ENCODE results near the gene CNEP1R1.

DNA sequence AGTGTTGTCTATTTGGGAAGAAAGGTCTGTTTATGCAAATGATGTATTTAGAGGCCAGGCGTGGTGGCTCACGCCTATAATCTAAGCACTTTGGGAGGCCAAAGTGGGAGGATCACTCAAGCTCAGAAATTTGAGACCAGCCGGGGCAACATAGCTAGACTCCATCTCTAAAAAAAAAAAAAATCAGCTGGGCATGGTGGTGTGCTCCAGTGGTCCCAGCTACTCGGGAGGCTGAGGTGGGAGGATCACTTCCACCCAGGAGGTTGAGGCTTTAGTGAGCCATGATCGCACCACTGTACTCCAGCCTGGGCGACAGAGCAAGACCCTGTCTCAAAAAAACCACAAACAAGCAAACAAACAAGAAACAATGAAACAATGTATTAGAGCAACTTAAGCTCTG, 21.8 kb downstream of the CNEP1R1 start:
- TF ChIP-seq EZH2phosphoT487 (IDR thresholded peaks at IDR 0.05; ENCODE audit: unreplicated experiment) (no peak), POLR2AphosphoS5 (IDR thresholded peaks at IDR 0.05; ENCODE audit: low read depth) (no peak), EZH2 (IDR thresholded peaks at IDR 0.05; ENCODE audit: low read depth, unreplicated experiment) (no peak), CREB1 (CRISPR knock-in tag; IDR thresholded peaks at IDR 0.05; ENCODE audit: low read depth) (no peak), STAT1 (IDR thresholded peaks at IDR 0.05; ENCODE audit: unreplicated experiment) (no peak), JUNB (IDR thresholded peaks at IDR 0.05; ENCODE audit: unreplicated experiment) (no peak)
- TF ChIP-seq, protein P1, sequence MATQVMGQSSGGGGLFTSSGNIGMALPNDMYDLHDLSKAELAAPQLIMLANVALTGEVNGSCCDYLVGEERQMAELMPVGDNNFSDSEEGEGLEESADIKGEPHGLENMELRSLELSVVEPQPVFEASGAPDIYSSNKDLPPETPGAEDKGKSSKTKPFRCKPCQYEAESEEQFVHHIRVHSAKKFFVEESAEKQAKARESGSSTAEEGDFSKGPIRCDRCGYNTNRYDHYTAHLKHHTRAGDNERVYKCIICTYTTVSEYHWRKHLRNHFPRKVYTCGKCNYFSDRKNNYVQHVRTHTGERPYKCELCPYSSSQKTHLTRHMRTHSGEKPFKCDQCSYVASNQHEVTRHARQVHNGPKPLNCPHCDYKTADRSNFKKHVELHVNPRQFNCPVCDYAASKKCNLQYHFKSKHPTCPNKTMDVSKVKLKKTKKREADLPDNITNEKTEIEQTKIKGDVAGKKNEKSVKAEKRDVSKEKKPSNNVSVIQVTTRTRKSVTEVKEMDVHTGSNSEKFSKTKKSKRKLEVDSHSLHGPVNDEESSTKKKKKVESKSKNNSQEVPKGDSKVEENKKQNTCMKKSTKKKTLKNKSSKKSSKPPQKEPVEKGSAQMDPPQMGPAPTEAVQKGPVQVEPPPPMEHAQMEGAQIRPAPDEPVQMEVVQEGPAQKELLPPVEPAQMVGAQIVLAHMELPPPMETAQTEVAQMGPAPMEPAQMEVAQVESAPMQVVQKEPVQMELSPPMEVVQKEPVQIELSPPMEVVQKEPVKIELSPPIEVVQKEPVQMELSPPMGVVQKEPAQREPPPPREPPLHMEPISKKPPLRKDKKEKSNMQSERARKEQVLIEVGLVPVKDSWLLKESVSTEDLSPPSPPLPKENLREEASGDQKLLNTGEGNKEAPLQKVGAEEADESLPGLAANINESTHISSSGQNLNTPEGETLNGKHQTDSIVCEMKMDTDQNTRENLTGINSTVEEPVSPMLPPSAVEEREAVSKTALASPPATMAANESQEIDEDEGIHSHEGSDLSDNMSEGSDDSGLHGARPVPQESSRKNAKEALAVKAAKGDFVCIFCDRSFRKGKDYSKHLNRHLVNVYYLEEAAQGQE (IDR thresholded peaks at IDR 0.05; ENCODE audit: unreplicated experiment) = no peak
- TF ChIP-seq, protein P2, sequence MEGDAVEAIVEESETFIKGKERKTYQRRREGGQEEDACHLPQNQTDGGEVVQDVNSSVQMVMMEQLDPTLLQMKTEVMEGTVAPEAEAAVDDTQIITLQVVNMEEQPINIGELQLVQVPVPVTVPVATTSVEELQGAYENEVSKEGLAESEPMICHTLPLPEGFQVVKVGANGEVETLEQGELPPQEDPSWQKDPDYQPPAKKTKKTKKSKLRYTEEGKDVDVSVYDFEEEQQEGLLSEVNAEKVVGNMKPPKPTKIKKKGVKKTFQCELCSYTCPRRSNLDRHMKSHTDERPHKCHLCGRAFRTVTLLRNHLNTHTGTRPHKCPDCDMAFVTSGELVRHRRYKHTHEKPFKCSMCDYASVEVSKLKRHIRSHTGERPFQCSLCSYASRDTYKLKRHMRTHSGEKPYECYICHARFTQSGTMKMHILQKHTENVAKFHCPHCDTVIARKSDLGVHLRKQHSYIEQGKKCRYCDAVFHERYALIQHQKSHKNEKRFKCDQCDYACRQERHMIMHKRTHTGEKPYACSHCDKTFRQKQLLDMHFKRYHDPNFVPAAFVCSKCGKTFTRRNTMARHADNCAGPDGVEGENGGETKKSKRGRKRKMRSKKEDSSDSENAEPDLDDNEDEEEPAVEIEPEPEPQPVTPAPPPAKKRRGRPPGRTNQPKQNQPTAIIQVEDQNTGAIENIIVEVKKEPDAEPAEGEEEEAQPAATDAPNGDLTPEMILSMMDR (conservative IDR thresholded peaks at IDR 0.05; ENCODE audit: low read depth in 2 of 2) = no peak
